ENCODE results near the gene PFKM.

PFKM gene

GRCh38 chr12:48119078-48119833, at the start of gene PFKM:
PFKM (plus strand) TSS chr12:48119364; CDS start chr12:48122775, 3,411 bp downstream.
- DNase-seq (ENCODE audit: low read depth in 1 of 2, low spot score in 1 of 2): peak; percentile 22 to 33

GRCh38 chr12:48070033-48070432, 49.1 kb upstream of the PFKM start:
- no peak for DNase-seq (ENCODE audit: low read depth in 1 of 2, low spot score in 1 of 2)

GRCh38 chr12:48070731-48071130, 48.4 kb upstream of the PFKM start:
- no peak for DNase-seq (ENCODE audit: low read depth in 1 of 2, low spot score in 1 of 2)

GRCh38 chr12:48071808-48072207, 47.4 kb upstream of the PFKM start:
- DNase-seq (ENCODE audit: low read depth in 1 of 2, low spot score in 1 of 2): no peak

- DNase-seq (ENCODE audit: low read depth in 1 of 2, low spot score in 1 of 2): no peak
Measured at GRCh38 chr12:48072266-48072665, 46.9 kb upstream of the PFKM start.

- no peak for DNase-seq (ENCODE audit: low read depth in 1 of 2, low spot score in 1 of 2)
Measured at GRCh38 chr12:48074266-48074665, 44.9 kb upstream of the PFKM start.

- DNase-seq (ENCODE audit: low read depth in 1 of 2, low spot score in 1 of 2): no peak
Measured at GRCh38 chr12:48075832-48076231, 43.3 kb upstream of the PFKM start.

GRCh38 chr12:48077111-48077510, 42.1 kb upstream of the PFKM start:
- no peak for DNase-seq (ENCODE audit: low read depth in 1 of 2, low spot score in 1 of 2)

- no peak for DNase-seq (ENCODE audit: low read depth in 1 of 2, low spot score in 1 of 2)
Measured at GRCh38 chr12:48078901-48079300, 40.3 kb upstream of the PFKM start.

GRCh38 chr12:48080285-48080684, 38.9 kb upstream of the PFKM start:
- DNase-seq (ENCODE audit: low read depth in 1 of 2, low spot score in 1 of 2): no peak

- no peak for DNase-seq (ENCODE audit: low read depth in 1 of 2, low spot score in 1 of 2)
Measured at GRCh38 chr12:48080821-48081220, 38.3 kb upstream of the PFKM start.

- DNase-seq (ENCODE audit: low read depth in 1 of 2, low spot score in 1 of 2): no peak
Measured at GRCh38 chr12:48084066-48084465, 35.1 kb upstream of the PFKM start.

GRCh38 chr12:48084841-48085460, 34.2 kb upstream of the PFKM start:
- DNase-seq (ENCODE audit: low read depth in 1 of 2, low spot score in 1 of 2): no peak

- DNase-seq (ENCODE audit: low read depth in 1 of 2, low spot score in 1 of 2): no peak
Measured at GRCh38 chr12:48086327-48086726, 32.8 kb upstream of the PFKM start.

GRCh38 chr12:48092611-48093010, 26.6 kb upstream of the PFKM start:
- DNase-seq (ENCODE audit: low read depth in 1 of 2, low spot score in 1 of 2): no peak

GRCh38 chr12:48104531-48104930, 14.6 kb upstream of the PFKM start:
- DNase-seq (ENCODE audit: low read depth in 1 of 2, low spot score in 1 of 2): no peak

GRCh38 chr12:48105321-48105866, 13.8 kb upstream of the PFKM start:
- DNase-seq (ENCODE audit: low read depth in 1 of 2, low spot score in 1 of 2): peak; percentile 14 to 40

- peak; percentile 81 to 83 for DNase-seq (ENCODE audit: low read depth in 1 of 2, low spot score in 1 of 2)
Measured at GRCh38 chr12:48105867-48106680, 13.1 kb upstream of the PFKM start, which contains the start of gene SENP1. SENP1 (minus strand) TSS chr12:48106079; CDS start chr12:48101472, 4,607 bp downstream.

GRCh38 chr12:48106681-48107613, 12.2 kb upstream of the PFKM start:
- no peak for DNase-seq (ENCODE audit: low read depth in 1 of 2, low spot score in 1 of 2)

- no peak for DNase-seq (ENCODE audit: low read depth in 1 of 2, low spot score in 1 of 2)
Measured at GRCh38 chr12:48109424-48109823, 9.7 kb upstream of the PFKM start.

Measured in stimulated activated CD4-positive, alpha-beta T cell treated with anti-CD3 and anti-CD28 coated beads, Interleukin-15, amount 100 ng/mL, for 1 hour (primary cell).